H1 (cell line): ENCODE results near the gene INHBC. TPM values are rescaled to one million over a fixed set of nuclear protein-coding genes. Genes with fewer than 3 reads are reported as not detected.

Experiments used
- CTCF ChIA-PET: fragments of 300-600 bp; sonication (Branson Sonifier 250); formaldehyde crosslinking; loops from one replicate; lab custom pipeline; 2021; ENCODE audit not compliant: partially characterized antibody; lab: Charles Lee
- POLR2A ChIA-PET: fragments of 300-600 bp; sonication (Branson Sonifier 250); formaldehyde crosslinking; loops from one replicate; lab custom pipeline; 2021; ENCODE audit warnings: inconsistent platforms; ENCODE audit not compliant: partially characterized antibody; lab: Charles Lee
- DNase-seq, 2 experiments: peaks; one replicate each; pipeline versions ENCODE4 v3.0.0 to v3.0.0-alpha.2; 2010 to 2022; ENCODE audit warnings: low spot score in 2 of 2, low read depth in 1 of 2, mixed read lengths in 1 of 2
- FAIRE-seq: peaks from 2 replicates; lab custom pipeline; 2011; peaks lifted over from hg19 to GRCh38; lab: Jason Lieb, UNC
- H2AFZ ChIP-seq: 2 replicates; pipeline ENCODE4 v1.8.1; 2012; ENCODE audit warnings: low read length, inconsistent platforms
- H2AK5ac ChIP-seq: 2 replicates; pipeline ENCODE4 v1.6.1; 2013; ENCODE audit warnings: low read depth, low read length
- H2BK120ac ChIP-seq: replicated peaks from 2 replicates; pipeline ENCODE3; 2013; ENCODE audit warnings: low read depth, low read length, inconsistent platforms
- H2BK12ac ChIP-seq: 2 replicates; pipeline ENCODE4 v1.6.1; 2013; ENCODE audit warnings: low read depth, low read length
- H2BK15ac ChIP-seq: 2 replicates; pipeline ENCODE4 v1.6.1; 2013; ENCODE audit warnings: low read length
- H2BK20ac ChIP-seq: 2 replicates; pipeline ENCODE4 v1.6.1; 2013; ENCODE audit warnings: low read length
- H2BK5ac ChIP-seq: 2 replicates; pipeline ENCODE4 v1.6.1; 2013; ENCODE audit warnings: low read depth, low read length
- H3K14ac ChIP-seq: 2 replicates; pipeline ENCODE4 v1.6.1; 2013; ENCODE audit warnings: inconsistent platforms; ENCODE audit not compliant: insufficient read length
- H3K18ac ChIP-seq: 2 replicates; pipeline ENCODE4 v1.6.1; 2013; ENCODE audit warnings: low read length; ENCODE audit errors: extremely low read depth
- H3K23ac ChIP-seq: 2 replicates; pipeline ENCODE4 v1.6.1; 2013; ENCODE audit warnings: inconsistent platforms; ENCODE audit not compliant: insufficient read length
- H3K23me2 ChIP-seq: 2 replicates; pipeline ENCODE4 v1.6.1; 2013; ENCODE audit warnings: low read depth, low read length
- H3K27ac ChIP-seq: 2 replicates; pipeline ENCODE4 v1.6.1; 2011; ENCODE audit warnings: low read depth, low read length, inconsistent platforms
- H3K27me3 ChIP-seq, 4 experiments: replicated peaks in 1 of 4; 1 replicate in 1 of 4; 2 replicates in 3 of 4; pipeline versions ENCODE4 v1.6.1 to v1.8.1; 2011 to 2013; ENCODE audit warnings: low read length in 3 of 4, mild to moderate bottlenecking in 3 of 4, inconsistent platforms in 2 of 4, mixed read lengths in 2 of 4, moderate library complexity in 1 of 4; ENCODE audit not compliant: control insufficient read depth in 3 of 4, insufficient read depth in 3 of 4; ENCODE audit errors: extremely low read depth in 1 of 4
- H3K36me3 ChIP-seq, 4 experiments: 2 replicates each; pipeline versions ENCODE4 v1.6.1 to v1.8.1; 2011 to 2013; ENCODE audit warnings: mild to moderate bottlenecking in 4 of 4, low read length in 3 of 4, moderate library complexity in 2 of 4, control low read depth in 1 of 4, inconsistent platforms in 1 of 4; ENCODE audit not compliant: insufficient read depth in 4 of 4, control insufficient read depth in 2 of 4
- H3K4ac ChIP-seq: replicated peaks from 2 replicates; pipeline ENCODE3; 2013; ENCODE audit warnings: low read length, low read depth, mixed read lengths, inconsistent platforms; ENCODE audit not compliant: insufficient read length
- H3K4me1 ChIP-seq, 4 experiments: replicated peaks in 1 of 4; 1 replicate in 1 of 4; 2 replicates in 3 of 4; pipeline versions ENCODE4 v1.6.1 to v1.8.1; 2011 to 2013; ENCODE audit warnings: low read length in 3 of 4, inconsistent platforms in 2 of 4, mixed read lengths in 1 of 4; ENCODE audit not compliant: insufficient read depth in 4 of 4, control insufficient read depth in 3 of 4
- H3K4me2 ChIP-seq, 2 experiments: 2 replicates each; pipeline versions ENCODE4 v1.6.1 to v1.8.1; 2011 to 2013; ENCODE audit warnings: low read depth in 2 of 2, low read length in 2 of 2, control low read depth in 1 of 2, inconsistent platforms in 1 of 2, mild to moderate bottlenecking in 1 of 2; ENCODE audit not compliant: insufficient read depth in 1 of 2
- H3K4me3 ChIP-seq, 4 experiments: fragments of 200-600, 300-600 bp in 1 of 4; sonication (generic), shearing (Covaris generic), sonication (Bioruptor Twin) in 1 of 4; 2 replicates each; pipeline versions ENCODE4 v1.5.1 to v1.8.1; 2011 to 2016; ENCODE audit warnings: low read length in 4 of 4, low read depth in 3 of 4, control low read depth in 2 of 4, inconsistent platforms in 2 of 4, mild to moderate bottlenecking in 2 of 4, mixed read lengths in 1 of 4, moderate library complexity in 1 of 4; ENCODE audit not compliant: insufficient read depth in 2 of 4; ENCODE audit errors: extremely low read depth in 1 of 4
- H3K56ac ChIP-seq: replicated peaks from 2 replicates; pipeline ENCODE3; 2013; ENCODE audit warnings: low read depth, mild to moderate bottlenecking, mixed read lengths, low read length, inconsistent platforms; ENCODE audit not compliant: insufficient read length
- H3K79me1 ChIP-seq: 2 replicates; pipeline ENCODE4 v1.6.1; 2013; ENCODE audit warnings: low read depth, low read length, control low read depth
- H3K79me2 ChIP-seq, 2 experiments: 2 replicates each; pipeline versions ENCODE4 v1.6.1 to v1.8.1; 2012 to 2013; ENCODE audit warnings: low read length in 2 of 2, mild to moderate bottlenecking in 2 of 2, inconsistent platforms in 1 of 2; ENCODE audit not compliant: insufficient read depth in 2 of 2, control insufficient read depth in 1 of 2
- H3K9ac ChIP-seq, 4 experiments: replicated peaks in 1 of 4; 1 replicate in 1 of 4; 2 replicates in 3 of 4; pipeline versions ENCODE4 v1.6.1 to v1.8.1; 2011 to 2013; ENCODE audit warnings: low read depth in 3 of 4, low read length in 3 of 4, control low read depth in 2 of 4, mild to moderate bottlenecking in 2 of 4, moderate library complexity in 2 of 4, inconsistent platforms in 1 of 4; ENCODE audit errors: extremely low read depth in 1 of 4
- H3K9me3 ChIP-seq, 2 experiments: 2 replicates each; pipeline versions ENCODE4 v1.6.1 to v1.8.1; 2012 to 2013; ENCODE audit warnings: mild to moderate bottlenecking in 2 of 2, moderate library complexity in 2 of 2, control low read depth in 1 of 2, inconsistent platforms in 1 of 2, low read depth in 1 of 2, low read length in 1 of 2, mixed read lengths in 1 of 2; ENCODE audit not compliant: insufficient read depth in 2 of 2
- H4K20me1 ChIP-seq, 2 experiments: replicated peaks in 1 of 2; 2 replicates each; pipeline versions ENCODE3 to v1.8.1; 2011 to 2013; ENCODE audit warnings: inconsistent platforms in 2 of 2, low read length in 2 of 2, mild to moderate bottlenecking in 1 of 2; ENCODE audit not compliant: insufficient read depth in 2 of 2, control insufficient read depth in 1 of 2
- H4K5ac ChIP-seq: 2 replicates; pipeline ENCODE4 v1.6.1; 2013; ENCODE audit warnings: low read length, low read depth, mixed read lengths, inconsistent platforms; ENCODE audit not compliant: insufficient read length
- H4K8ac ChIP-seq: 2 replicates; pipeline ENCODE4 v1.8.0; 2013; ENCODE audit warnings: mild to moderate bottlenecking, moderate library complexity, low read length, inconsistent platforms; ENCODE audit not compliant: insufficient read depth; ENCODE audit errors: extremely low read depth
- H4K91ac ChIP-seq: replicated peaks from 2 replicates; pipeline ENCODE3; 2013; ENCODE audit warnings: low read length, mixed read lengths, inconsistent platforms; ENCODE audit not compliant: insufficient read length
- BACH1 ChIP-seq: IDR thresholded peaks from 2 replicates; pipeline ENCODE4 v1.6.1; 2012; ENCODE audit warnings: low read length, improper control_type of control experiment
- HDAC2 ChIP-seq, 2 experiments: fragments of 300-600 bp in 1 of 2; sonication (generic) in 1 of 2; IDR thresholded peaks; 2 replicates each; pipeline ENCODE4 v1.6.1; 2011 to 2012; ENCODE audit warnings: low read depth in 2 of 2, low read length in 2 of 2, mild to moderate bottlenecking in 2 of 2, moderate library complexity in 2 of 2, borderline replicate concordance in 1 of 2, inconsistent platforms in 1 of 2
- NRF1 ChIP-seq: IDR thresholded peaks from 2 replicates; pipeline ENCODE4 v1.6.1; 2011; ENCODE audit warnings: mild to moderate bottlenecking, low read depth, low read length, improper control_type of control experiment
- RBBP5 ChIP-seq: IDR thresholded peaks from 2 replicates; pipeline ENCODE4 v1.7.1; 2012; ENCODE audit warnings: low read depth, mild to moderate bottlenecking, inconsistent platforms, low read length, moderate library complexity, borderline replicate concordance
- RXRA ChIP-seq: IDR thresholded peaks from 2 replicates; pipeline ENCODE4 v1.6.1; 2011; ENCODE audit warnings: low read depth, mild to moderate bottlenecking, low read length, moderate library complexity; ENCODE audit not compliant: insufficient read depth
- SAP30 ChIP-seq: fragments of 300-600 bp; sonication (generic); IDR thresholded peaks from 2 replicates; pipeline ENCODE4 v1.7.1; 2012; ENCODE audit warnings: low read length, moderate library complexity, mild to moderate bottlenecking, inconsistent platforms; ENCODE audit not compliant: insufficient read depth, insufficient replicate concordance
- SP4 ChIP-seq: IDR thresholded peaks from 2 replicates; pipeline ENCODE4 v1.6.1; 2012; ENCODE audit warnings: low read length, inconsistent platforms
- WGBS, 2 experiments: shearing (Covaris generic) in 1 of 2; methylation state at CpG; one replicate each; pipeline versions ENCODE4 v1.1.6 to v1.1.7; 2013 to 2015; ENCODE audit warnings: low lambda C conversion rate in 2 of 2, mixed read lengths in 2 of 2, inconsistent platforms in 1 of 2, low coverage in 1 of 2, missing lambda C conversion rate in 1 of 2; ENCODE audit not compliant: insufficient replicate concordance in 2 of 2, insufficient coverage in 1 of 2, insufficient read length in 1 of 2; ENCODE audit errors: extremely low coverage in 1 of 2, missing lambda C conversion rate in 1 of 2; 5-methylcytosine and 5-hydroxymethylcytosine counted together
- polyA plus RNA-seq, 7 experiments: library from polyadenylated mRNA; depleted of rRNA in 3 of 7; stranded (reverse) in 5 of 7; unstranded in 2 of 7; fragments of >200 nt in 5 of 7; fragments of 200-250 nt in 2 of 7; gene quantifications; 1 replicate in 5 of 7; 2 replicates in 1 of 7; 4 replicates in 1 of 7; pipeline versions ENCODE4 v1.2.1 to v1.2.3, GENCODE V29; 2011 to 2013; ENCODE audit warnings: missing spikeins in 2 of 7, mixed read lengths in 2 of 7
- total RNA-seq: library from RNA; stranded (reverse); fragmentation: NEBNext Ultra II Directional; extraction: Animal tissue kit (Norgen Biotek cat#: 25700); gene quantifications from 2 replicates; pipeline ENCODE4 v1.2.1, GENCODE V29; 2021

Gene INHBC
- total and polyA plus RNA-seq, 2 of the 8 experiments (the other 6 are each of a cell fraction or from before 2014, with no cell fraction given): 0.15 TPM; not detected in 1

DNA sequence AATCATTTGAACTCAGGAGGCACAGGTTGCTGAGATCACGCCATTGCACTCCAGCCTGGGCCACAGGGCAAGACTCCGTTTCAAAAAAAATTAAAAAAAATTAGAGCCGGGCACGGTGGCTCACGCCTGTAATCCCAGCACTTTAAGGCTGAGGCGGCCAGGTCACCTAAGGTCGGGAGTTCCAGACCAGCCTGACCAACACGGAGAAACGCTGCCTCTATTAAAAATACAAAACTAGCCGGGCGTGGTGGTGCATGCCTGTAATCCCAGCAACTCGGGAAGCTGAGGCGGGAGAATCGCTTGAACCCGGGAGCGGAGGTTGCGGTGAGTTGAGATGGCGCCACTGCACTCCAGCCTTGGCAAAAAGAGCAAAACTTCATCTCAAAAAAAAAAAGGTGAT is 39.5 kb upstream of the INHBC start:
- TF ChIP-seq BACH1: no peak
- no peak for TF ChIP-seq HDAC2 (IDR thresholded peaks at IDR 0.05; ENCODE audit: borderline replicate concordance in 1 of 2, low read depth in 2 of 2, low read length in 2 of 2)
- no peak for TF ChIP-seq RBBP5
- no peak for TF ChIP-seq SP4
- TF ChIP-seq NRF1: no peak
- no peak for TF ChIP-seq RXRA
- no peak for TF ChIP-seq SAP30
- Histone ChIP-seq H3K23ac (no peak overlapping the region), H3K4me1 (peaks cover 0 to 3% (median 0%) of the 10 kb centered on the region in 4 experiments; a peak in 1 of 7 replicates), H4K8ac (no peak overlapping the region), H3K27ac (no peak overlapping the region), H3K9me3 (no peaks in the 10 kb centered on the region), H2BK15ac (no peak overlapping the region), H3K4me2 (no peak overlapping the region), H3K23me2 (no peaks in the 10 kb centered on the region), H4K5ac (no peak overlapping the region), H3K27me3 (no peaks in the 10 kb centered on the region), H3K56ac (no peak overlapping the region), H3K79me1 (no peaks in the 10 kb centered on the region), H4K91ac (no peak overlapping the region), H3K4me3 (no peak overlapping the region), H2BK20ac (no peak overlapping the region), H2BK5ac (no peak overlapping the region), H2AFZ (no peak overlapping the region), H3K18ac (no peak overlapping the region), H3K79me2 (no peaks in the 10 kb centered on the region), H3K36me3 (no peaks in the 10 kb centered on the region; a peak in 2 of 8 replicates), H2BK120ac (no peak overlapping the region), H3K14ac (no peak overlapping the region), H2AK5ac (no peak overlapping the region), H4K20me1 (peaks cover 0 to 1% of the 10 kb centered on the region in 2 experiments), H3K4ac (no peak overlapping the region), H3K9ac (no peak overlapping the region), H2BK12ac (no peak overlapping the region)
- POLR2A ChIA-PET: no interaction called here
- DNase-seq (no peak), FAIRE-seq (no peak)
- WGBS, 2 experiments: 92% methylated on average over 18 of the region's 18 CpGs; no CpG with 5 or more reads in 1 of the 2 experiments
- CTCF ChIA-PET: interaction anchor here (0.5 kb wide), 1 partner anchor 10 kb away, joined by 6 read pairs; no protein-coding TSS in a partner anchor
